Body of pancreas (tissue), 4 donors: ENCODE data around the gene ABLIM1.

Source experiments
- CTCF ChIP-seq, 7 experiments: fragments of 450-650 bp in 4 of 7; fragments of 200-600 bp in 3 of 7; sonication (generic) in 3 of 7; IDR thresholded peaks; one replicate each; pipeline ENCODE4 v1.5.1; 2016 to 2019; ENCODE audit warnings: antibody characterized with exemption in 7 of 7
- POLR2A ChIP-seq, 3 donors: fragments of 450-650 bp; IDR thresholded peaks; one replicate each; pipeline ENCODE4 v1.6.1; 2016; ENCODE audit warnings: antibody characterized with exemption in 3 of 3, mild to moderate bottlenecking in 2 of 3

DNA sequence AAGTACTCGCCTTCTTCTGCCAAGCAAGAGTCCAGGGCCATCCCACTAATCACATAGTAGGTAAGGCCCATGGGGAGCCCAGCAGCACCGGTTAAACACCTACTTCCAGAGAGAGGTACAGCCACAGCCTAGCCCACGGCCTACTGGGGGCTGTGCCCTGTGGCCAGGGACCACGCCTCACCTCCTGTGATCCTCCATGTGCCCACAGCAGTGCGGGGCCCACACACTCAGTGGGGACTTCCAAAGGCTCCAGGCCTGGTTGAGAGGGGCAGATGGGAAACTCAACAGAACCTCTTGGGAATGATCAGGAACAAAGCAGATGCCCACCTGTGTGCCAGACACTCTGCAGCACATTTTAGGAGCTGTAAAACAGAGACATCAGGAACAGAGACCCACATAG, 273.5 kb downstream of the ABLIM1 start:
- TF ChIP-seq CTCF (IDR thresholded peaks at IDR 0.05) = no peak
- no peak for TF ChIP-seq POLR2A (IDR thresholded peaks at IDR 0.05)
